Measurements from ENCODE around the gene TOX2.

Gene TOX2

DNA sequence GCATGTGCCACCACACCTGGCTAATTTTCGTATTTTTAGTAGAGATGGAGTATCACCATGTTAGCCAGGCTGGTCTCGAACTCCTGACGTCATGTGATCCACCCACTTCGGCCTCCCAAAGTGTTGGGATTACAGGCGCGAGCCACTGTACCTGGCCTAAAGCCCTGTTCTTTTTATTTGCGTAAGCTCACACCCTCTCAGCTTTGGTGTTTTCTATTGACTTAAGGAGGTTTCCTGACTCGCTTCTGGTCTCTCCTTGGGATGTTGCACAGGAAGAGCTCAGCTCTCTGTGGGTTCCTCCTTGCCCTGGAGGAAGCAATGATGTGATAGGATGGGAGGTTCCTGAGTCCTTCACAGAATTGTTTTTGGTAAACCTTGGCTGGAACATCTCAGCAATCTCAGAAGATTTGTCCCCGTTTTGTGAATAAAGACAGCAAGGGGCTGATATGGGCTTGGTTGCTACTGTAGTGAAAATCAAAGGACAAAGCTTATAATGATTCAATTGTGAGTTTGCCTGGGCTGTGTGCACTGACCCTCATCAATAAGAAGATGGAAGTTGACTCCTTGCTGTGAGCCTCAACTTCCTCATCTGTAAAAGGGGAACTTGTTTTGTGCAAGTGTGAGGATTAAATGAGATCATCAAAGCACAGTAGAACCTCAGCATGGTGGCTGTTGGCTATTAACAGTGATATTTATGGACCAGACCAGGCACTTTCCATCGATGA, 27.0 kb downstream of the TOX2 start:
- no peak for DNase-seq

DNA sequence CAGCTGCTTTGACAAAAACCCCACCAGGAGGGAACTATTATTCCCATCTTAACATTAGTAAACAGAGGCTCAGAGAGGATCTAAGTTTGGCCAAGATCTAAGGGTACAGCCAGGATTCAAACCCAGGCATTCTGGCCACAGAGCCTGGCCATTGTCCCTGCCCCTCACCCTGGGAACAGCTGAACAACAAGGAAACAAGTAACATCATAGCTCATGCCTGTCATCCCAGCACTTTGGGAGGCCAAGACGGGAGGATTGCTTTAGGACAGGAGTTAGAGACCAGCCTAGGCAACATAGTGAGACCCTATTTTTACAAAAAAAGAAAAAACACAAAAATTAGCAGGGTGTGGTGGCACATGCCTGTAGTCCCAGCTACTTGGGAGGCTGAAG, 27.5 kb downstream of the TOX2 start:
- no peak for DNase-seq

DNA sequence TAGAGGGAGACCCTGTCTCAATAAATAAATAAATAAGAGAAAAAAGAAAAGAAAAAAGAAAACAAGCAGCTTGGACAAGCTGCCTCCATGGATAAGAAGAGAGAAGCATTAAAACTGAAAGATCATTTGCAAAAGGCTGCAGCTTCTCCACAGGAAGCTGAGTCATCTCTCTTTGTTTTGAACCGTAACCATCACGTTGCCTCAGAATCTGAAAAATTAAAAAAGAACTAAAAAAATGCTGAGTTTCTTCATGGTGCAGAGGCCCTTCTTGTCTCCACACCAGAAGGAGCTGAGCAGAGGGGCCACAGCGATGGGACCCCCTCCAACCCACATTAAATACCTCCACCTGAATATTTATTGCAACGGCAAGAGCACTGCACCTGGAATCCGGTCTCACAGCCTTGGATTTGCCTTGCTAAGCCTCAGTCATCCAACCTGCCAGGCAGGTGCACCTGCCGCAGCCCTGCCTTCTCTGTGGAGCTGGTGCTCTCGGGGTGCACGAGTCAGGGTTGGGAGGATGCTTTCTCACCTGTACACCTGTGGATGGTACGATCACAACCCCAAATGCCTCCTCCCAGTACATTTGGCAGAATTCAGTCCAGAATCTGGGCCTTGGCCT, 28.1 kb downstream of the TOX2 start:
- no peak for DNase-seq

DNA sequence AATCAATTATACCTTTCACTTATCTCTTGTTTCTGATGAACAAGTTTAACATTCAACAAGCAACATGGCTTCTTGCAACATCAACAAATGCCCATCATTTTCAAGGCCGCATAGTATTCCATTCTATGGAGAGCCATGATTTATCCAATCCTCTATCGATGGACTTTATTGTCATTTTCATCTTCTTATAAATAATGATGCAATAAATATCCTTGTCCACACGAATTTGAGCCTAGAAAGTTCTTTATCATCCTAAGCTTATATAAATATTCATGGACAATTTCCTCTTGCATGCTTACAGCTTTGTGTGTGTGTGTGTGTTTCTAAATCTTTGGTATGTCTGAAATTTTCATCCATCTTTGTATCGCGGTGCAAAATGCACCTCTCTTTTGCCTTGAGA, 29.1 kb downstream of the TOX2 start:
- DNase-seq: no peak

DNA sequence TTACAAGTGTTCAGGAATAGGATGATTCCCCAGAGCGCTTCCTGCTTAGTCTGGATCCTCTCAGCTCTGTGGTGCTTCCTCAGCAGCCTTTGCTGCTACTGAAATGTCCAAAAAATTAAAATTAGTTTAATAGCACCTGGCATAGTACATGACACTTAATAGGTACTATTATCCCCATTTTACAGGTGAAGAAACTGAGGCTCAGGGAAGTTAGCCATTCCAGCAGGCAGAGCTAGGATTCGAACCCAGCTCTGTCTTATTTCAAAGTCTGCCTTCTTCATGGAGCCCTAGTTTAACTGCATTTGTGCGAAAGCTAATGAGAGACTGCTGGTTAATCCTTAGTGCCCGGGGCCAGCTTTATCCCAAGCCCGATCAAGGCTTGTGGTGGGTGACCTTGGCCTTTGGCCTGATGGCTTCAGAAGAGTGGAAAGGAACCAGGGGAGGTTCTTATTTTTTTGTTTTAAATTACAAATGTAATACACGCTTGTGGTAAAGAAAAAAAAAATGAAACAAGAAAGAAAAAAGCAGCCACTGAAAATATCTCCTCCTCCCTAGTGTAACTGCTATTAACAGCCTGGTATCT, 30.1 kb downstream of the TOX2 start:
- no peak for DNase-seq

- no peak for DNase-seq
Observed at GRCh38 chr20:43945391-43946205, 30.9 kb downstream of the TOX2 start.

DNA sequence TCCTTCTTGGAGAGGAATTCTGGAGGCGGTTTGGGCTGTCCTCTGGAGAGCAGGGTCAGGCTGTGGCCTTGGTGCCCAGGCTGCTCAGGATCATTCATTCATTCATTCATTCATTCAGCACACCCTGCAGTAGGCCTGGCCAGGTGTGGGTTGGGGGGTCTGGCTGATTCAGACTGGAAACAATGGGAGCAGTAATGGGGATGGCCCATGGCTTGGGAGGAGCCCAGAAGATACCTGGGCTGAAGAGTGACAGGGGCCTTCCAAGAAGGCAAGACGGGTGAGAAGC, 31.5 kb downstream of the TOX2 start:
- DNase-seq: no peak

GRCh38 chr20:43946659-43947315, 32.1 kb downstream of the TOX2 start:
- no peak for DNase-seq

DNA sequence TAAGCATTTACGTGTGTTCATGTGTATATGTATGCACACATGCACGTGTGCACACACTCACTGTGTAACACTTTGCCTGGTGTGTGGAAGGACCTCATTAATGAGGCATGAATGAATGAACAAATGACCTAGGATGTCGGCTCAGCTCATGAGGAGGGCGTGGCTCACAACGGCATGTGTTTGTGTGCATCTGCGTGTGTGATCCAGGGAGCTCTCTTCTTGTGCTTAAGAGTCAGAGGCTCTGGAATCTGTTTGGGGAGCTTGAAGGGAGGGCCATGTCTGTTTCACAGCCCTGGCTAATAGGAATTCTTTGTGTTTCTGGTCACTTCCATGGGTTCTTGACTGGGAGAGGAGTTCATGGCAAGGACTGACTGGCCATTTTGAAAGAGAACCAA, 32.7 kb downstream of the TOX2 start:
- DNase-seq: no peak

DNA sequence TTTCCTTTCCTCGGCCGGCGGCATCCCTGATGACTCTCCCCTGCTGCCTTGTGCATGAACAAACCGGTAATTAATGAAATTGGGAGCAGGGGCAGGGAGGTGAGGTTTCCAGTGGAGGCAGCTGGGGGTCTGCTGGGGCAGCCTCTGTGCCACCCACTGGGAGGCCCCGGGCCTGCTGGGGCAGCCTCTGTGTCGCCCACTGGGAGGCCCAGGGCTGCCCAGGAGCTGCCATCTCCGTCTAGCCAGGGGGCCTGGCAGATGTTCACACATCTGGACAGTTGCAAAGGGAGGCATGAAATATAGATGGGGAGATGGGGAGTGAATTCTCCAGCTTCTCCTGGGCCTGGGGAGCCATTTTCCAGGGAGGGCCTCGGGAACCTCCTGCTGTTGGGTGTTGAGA, 33.8 kb downstream of the TOX2 start:
- DNase-seq: no peak

DNA sequence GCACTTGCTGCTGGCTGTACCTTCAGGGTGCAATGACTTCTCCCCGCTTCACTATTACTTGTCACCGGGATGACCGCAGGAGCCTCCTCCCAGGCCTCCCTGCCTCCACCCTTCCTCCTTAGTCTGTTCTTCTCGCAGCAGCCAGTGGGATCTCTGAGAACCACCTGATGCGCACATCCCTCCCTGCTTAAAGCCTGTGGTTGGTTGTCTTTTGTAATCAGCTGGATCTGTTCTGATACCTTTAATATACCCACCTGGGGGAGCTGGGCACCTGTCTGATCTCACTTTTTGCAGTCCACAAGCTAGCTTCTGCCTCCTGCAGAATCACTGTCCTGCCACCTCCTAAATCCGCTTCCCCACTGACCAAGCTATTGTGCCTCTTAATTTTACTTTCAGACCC, 34.6 kb downstream of the TOX2 start:
- DNase-seq: no peak

- peak; percentile 76 for DNase-seq
Observed at GRCh38 chr20:43949741-43950618, 35.3 kb downstream of the TOX2 start.

- no peak for DNase-seq
Observed at GRCh38 chr20:43953919-43954592, 39.4 kb downstream of the TOX2 start.

- DNase-seq: no peak
Observed at GRCh38 chr20:43954704-43955061, 40.0 kb downstream of the TOX2 start.

DNA sequence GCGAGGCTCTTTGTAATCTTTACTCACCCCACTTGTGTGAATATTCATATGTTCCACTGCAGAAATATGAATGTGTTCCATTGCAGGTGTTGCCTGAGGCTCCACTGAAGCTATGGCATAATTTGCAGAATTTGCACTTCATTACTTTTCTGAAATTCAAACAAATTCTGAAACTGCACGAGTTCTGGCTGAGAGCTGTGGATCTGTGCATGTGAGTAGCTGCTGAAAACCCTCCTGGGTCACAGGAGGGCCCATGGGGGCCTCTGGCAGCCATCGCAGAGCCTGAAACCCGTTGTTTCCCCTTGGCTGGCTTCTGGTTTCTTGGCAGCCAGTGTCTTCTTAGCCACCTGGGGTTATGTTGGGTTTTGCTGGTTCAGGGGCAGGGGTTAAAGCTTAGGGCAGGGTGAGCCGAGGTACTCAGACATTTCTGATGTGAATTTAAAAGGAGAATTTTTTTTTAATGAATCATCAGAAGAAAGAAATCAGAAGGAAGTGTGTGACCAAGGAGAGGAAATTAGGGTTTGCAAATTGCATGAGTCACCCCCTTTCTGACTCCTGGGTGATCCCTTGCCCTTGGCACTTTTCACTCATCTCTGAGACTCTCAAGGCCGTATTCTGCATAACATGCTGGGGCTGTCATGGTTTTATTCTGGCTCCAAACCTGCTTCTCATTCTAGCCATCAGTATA, 40.6 kb downstream of the TOX2 start:
- DNase-seq: no peak

DNA sequence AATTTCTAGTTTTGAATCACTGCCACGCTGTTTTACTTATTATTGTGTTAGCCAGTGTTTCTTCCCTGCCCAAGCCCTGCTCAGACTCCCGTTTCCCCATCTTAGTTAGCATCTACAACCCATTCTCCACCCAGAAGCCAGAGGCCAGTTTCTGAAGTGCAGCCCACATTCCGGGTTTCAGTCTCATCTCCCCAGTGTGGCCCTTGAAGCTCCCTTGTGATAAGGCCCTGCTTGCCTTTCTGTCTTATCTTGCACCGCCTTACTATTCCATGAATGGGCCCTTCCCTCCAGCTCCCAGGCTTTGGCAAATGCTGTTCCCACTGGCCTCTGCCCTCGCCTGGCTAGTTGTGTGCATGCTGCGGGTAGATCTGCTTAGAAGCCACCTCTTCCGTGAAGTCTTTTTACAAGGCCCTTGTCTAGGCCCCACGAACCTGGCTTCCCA, 41.1 kb downstream of the TOX2 start:
- peak; percentile 19 for DNase-seq

DNA sequence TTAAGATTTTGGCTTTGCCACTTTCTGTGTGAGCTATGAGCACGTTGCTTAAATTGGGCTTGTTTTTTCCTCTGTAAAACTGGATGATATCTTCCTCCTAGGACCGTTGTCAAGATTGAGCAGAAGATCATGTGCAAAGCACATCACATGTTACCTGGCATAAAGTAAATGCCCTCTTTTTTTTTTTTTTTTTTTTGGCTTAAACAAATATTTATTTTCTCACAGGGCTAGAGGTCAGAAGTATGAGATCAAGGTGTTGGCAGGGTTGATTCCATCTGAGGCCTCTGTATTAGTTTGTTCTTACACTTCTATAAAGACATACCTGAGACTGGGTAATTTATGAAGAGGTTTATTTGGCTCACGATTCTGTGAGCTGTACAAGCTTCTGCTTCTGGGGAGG, 42.7 kb downstream of the TOX2 start:
- DNase-seq: no peak

DNA sequence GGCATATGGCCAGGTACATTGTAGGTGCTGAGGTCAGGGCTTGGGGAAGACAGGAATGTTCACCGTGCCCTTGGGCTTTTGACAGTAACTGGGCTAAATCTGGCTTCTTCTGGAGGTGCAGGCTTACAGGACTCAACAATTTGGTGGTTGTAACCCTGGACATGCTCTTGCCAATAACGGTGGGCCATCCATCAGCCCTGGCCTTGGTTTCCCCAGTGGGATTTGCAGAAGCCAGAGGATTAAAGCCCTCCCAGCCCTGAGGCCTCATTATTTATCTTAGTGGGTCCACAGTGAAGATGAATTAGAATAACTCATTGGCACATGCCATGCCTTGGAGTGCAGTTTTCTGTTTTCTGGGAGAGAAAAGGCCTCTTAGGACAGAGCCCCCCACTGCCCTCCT, 44.0 kb downstream of the TOX2 start:
- no peak for DNase-seq

GRCh38 chr20:43959079-43959919, 44.6 kb downstream of the TOX2 start:
- peak; percentile 65 for DNase-seq

DNA sequence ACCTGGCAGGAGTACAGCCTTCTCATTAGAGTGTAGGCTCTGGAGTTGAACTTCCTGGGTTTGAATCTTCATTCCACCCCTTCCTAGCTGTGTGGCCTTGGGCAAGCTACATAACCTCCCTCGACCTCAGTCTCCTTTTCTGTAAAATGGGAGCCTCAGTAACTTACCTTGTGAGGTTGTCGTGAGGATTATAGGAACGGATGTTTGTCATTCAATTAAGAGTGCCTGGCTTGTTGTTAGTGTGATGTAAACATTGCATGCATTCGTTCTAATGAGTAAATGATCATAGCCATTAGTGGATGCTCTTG, 45.2 kb downstream of the TOX2 start:
- DNase-seq: no peak

All from hematopoietic multipotent progenitor cell treated with erythropoietin and hydrocortisone succinate and interleukin-3 and kit ligand, for 8 days (in vitro differentiated cells).